GM12891 (cell line): ENCODE measurements around the gene SPATA12.
"Not testable (repeated sequence)": the region's sequence is repeated elsewhere in the genome, so short reads cannot be mapped to it uniquely, and the experiment has no call there.

Experiments
- DNase-seq: peaks from one replicate; pipeline ENCODE4 v3.0.0; 2011; ENCODE audit warnings: low spot score; ENCODE audit not compliant: insufficient read length
- FAIRE-seq: peaks from 2 replicates; lab custom pipeline; 2011; peaks lifted over from hg19 to GRCh38; lab: Jason Lieb, UNC
- PAX5 ChIP-seq: IDR thresholded peaks from 2 replicates; pipeline ENCODE4 v1.6.1; 2011; ENCODE audit warnings: low read length, moderate library complexity, mild to moderate bottlenecking; ENCODE audit not compliant: insufficient read depth, severe bottlenecking
- POLR2A ChIP-seq: IDR thresholded peaks from 2 replicates; pipeline ENCODE4 v1.6.1; 2011; ENCODE audit warnings: low read depth, low read length, control low read depth
- POLR2AphosphoS5 ChIP-seq: IDR thresholded peaks from 2 replicates; pipeline ENCODE4 v1.6.1; 2011; ENCODE audit warnings: low read depth, low read length, control low read depth
- POU2F2 ChIP-seq: IDR thresholded peaks from 2 replicates; pipeline ENCODE4 v1.6.1; 2011; ENCODE audit warnings: low read depth, mild to moderate bottlenecking, control low read depth, low read length, moderate library complexity
- SPI1 ChIP-seq: IDR thresholded peaks from 2 replicates; pipeline ENCODE4 v1.6.1; 2011; ENCODE audit warnings: low read depth, low read length, control low read depth
- TAF1 ChIP-seq: IDR thresholded peaks from 2 replicates; pipeline ENCODE4 v1.6.1; 2011; ENCODE audit warnings: low read depth, low read length, control low read depth

SPATA12 gene

GRCh38 chr3:57078635-57079473 lies 18.4 kb downstream of the SPATA12 start:
- FAIRE-seq (peak; percentile 65), DNase-seq (peak; percentile 41)
- TF ChIP-seq SPI1, result no peak
- 0 out of 2 replicates have a peak, but pooled peaks have one; percentile 11 for TF ChIP-seq POU2F2

GRCh38 chr3:57079474-57079831 lies 19.0 kb downstream of the SPATA12 start:
- no peak for DNase-seq
- TF ChIP-seq PAX5 (no peak), POU2F2 (no peak), SPI1 (no peak), POLR2A (no peak), TAF1 (no peak), POLR2AphosphoS5 (no peak)
- FAIRE-seq, result no peak

- no peak for FAIRE-seq
- no peak for DNase-seq
- no peak for TF ChIP-seq POLR2A
- TF ChIP-seq SPI1, result no peak
- no peak for TF ChIP-seq POU2F2
- no peak for TF ChIP-seq POLR2AphosphoS5
- TF ChIP-seq PAX5, result no peak
- TF ChIP-seq TAF1, result no peak
Measured at GRCh38 chr3:57080171-57080570, 19.7 kb downstream of the SPATA12 start.

GRCh38 chr3:57081173-57081572 lies 20.7 kb downstream of the SPATA12 start:
- TF ChIP-seq POLR2AphosphoS5, result no peak
- no peak for FAIRE-seq
- DNase-seq, result no peak

- FAIRE-seq (no peak), DNase-seq (no peak)
- TF ChIP-seq POLR2A, result no peak
- TF ChIP-seq SPI1, result no peak
- TF ChIP-seq PAX5, result no peak
- TF ChIP-seq POU2F2, result no peak
- TF ChIP-seq TAF1, result no peak
- TF ChIP-seq POLR2AphosphoS5, result no peak
Measured at GRCh38 chr3:57082481-57082880, 22.0 kb downstream of the SPATA12 start.

GRCh38 chr3:57083266-57083995 lies 23.0 kb downstream of the SPATA12 start:
- not testable (repeated sequence) for FAIRE-seq, DNase-seq

- no peak for TF ChIP-seq SPI1
- no peak for TF ChIP-seq POU2F2
- no peak for FAIRE-seq
- no peak for DNase-seq
Measured at GRCh38 chr3:57085211-57085610, 24.7 kb downstream of the SPATA12 start.

GRCh38 chr3:57086201-57086600 lies 25.7 kb downstream of the SPATA12 start:
- TF ChIP-seq TAF1 (no peak), POLR2AphosphoS5 (no peak), POU2F2 (no peak), SPI1 (no peak), POLR2A (no peak), PAX5 (no peak)
- FAIRE-seq (no peak), DNase-seq (no peak)

GRCh38 chr3:57087361-57088092 lies 27.1 kb downstream of the SPATA12 start:
- no peak for TF ChIP-seq POLR2A
- no peak for TF ChIP-seq TAF1
- no peak for TF ChIP-seq POU2F2
- no peak for TF ChIP-seq POLR2AphosphoS5
- no peak for TF ChIP-seq PAX5
- no peak for TF ChIP-seq SPI1
- FAIRE-seq (no peak), DNase-seq (no peak)

- DNase-seq, result no peak
- FAIRE-seq, result no peak
Measured at GRCh38 chr3:57088503-57088902, 28.0 kb downstream of the SPATA12 start.

More at GRCh38 chr3:57088503-57088902, 28.0 kb downstream of the SPATA12 start:
- TF ChIP-seq PAX5 (no peak), TAF1 (no peak), POU2F2 (no peak), SPI1 (no peak), POLR2AphosphoS5 (no peak), POLR2A (no peak)
